H1 (cell line): ENCODE data around the gene LIN28A. TPM values are rescaled to one million over a fixed set of nuclear protein-coding genes. Genes with fewer than 3 reads are reported as not detected.

Experiments
- CTCF ChIA-PET: fragments of 300-600 bp; sonication (Branson Sonifier 250); formaldehyde crosslinking; loops from one replicate; lab custom pipeline; 2021; ENCODE audit not compliant: partially characterized antibody; lab: Charles Lee
- POLR2A ChIA-PET: fragments of 300-600 bp; sonication (Branson Sonifier 250); formaldehyde crosslinking; loops from one replicate; lab custom pipeline; 2021; ENCODE audit warnings: inconsistent platforms; ENCODE audit not compliant: partially characterized antibody; lab: Charles Lee
- DNase-seq, 2 experiments: peaks; one replicate each; pipeline versions ENCODE4 v3.0.0 to v3.0.0-alpha.2; 2010 to 2022; ENCODE audit warnings: low spot score in 2 of 2, low read depth in 1 of 2, mixed read lengths in 1 of 2
- FAIRE-seq: peaks from 2 replicates; lab custom pipeline; 2011; peaks lifted over from hg19 to GRCh38; lab: Jason Lieb, UNC
- H2AFZ ChIP-seq: 2 replicates; pipeline ENCODE4 v1.8.1; 2012; ENCODE audit warnings: low read length, inconsistent platforms
- H2AK5ac ChIP-seq: 2 replicates; pipeline ENCODE4 v1.6.1; 2013; ENCODE audit warnings: low read depth, low read length
- H2BK120ac ChIP-seq: replicated peaks from 2 replicates; pipeline ENCODE3; 2013; ENCODE audit warnings: low read depth, low read length, inconsistent platforms
- H2BK12ac ChIP-seq: 2 replicates; pipeline ENCODE4 v1.6.1; 2013; ENCODE audit warnings: low read depth, low read length
- H2BK15ac ChIP-seq: 2 replicates; pipeline ENCODE4 v1.6.1; 2013; ENCODE audit warnings: low read length
- H2BK20ac ChIP-seq: 2 replicates; pipeline ENCODE4 v1.6.1; 2013; ENCODE audit warnings: low read length
- H2BK5ac ChIP-seq: 2 replicates; pipeline ENCODE4 v1.6.1; 2013; ENCODE audit warnings: low read depth, low read length
- H3K14ac ChIP-seq: 2 replicates; pipeline ENCODE4 v1.6.1; 2013; ENCODE audit warnings: inconsistent platforms; ENCODE audit not compliant: insufficient read length
- H3K18ac ChIP-seq: 2 replicates; pipeline ENCODE4 v1.6.1; 2013; ENCODE audit warnings: low read length; ENCODE audit errors: extremely low read depth
- H3K23ac ChIP-seq: 2 replicates; pipeline ENCODE4 v1.6.1; 2013; ENCODE audit warnings: inconsistent platforms; ENCODE audit not compliant: insufficient read length
- H3K23me2 ChIP-seq: 2 replicates; pipeline ENCODE4 v1.6.1; 2013; ENCODE audit warnings: low read depth, low read length
- H3K27ac ChIP-seq: 2 replicates; pipeline ENCODE4 v1.6.1; 2011; ENCODE audit warnings: low read depth, low read length, inconsistent platforms
- H3K27me3 ChIP-seq, 4 experiments: replicated peaks in 1 of 4; 1 replicate in 1 of 4; 2 replicates in 3 of 4; pipeline versions ENCODE4 v1.6.1 to v1.8.1; 2011 to 2013; ENCODE audit warnings: low read length in 3 of 4, mild to moderate bottlenecking in 3 of 4, inconsistent platforms in 2 of 4, mixed read lengths in 2 of 4, moderate library complexity in 1 of 4; ENCODE audit not compliant: control insufficient read depth in 3 of 4, insufficient read depth in 3 of 4; ENCODE audit errors: extremely low read depth in 1 of 4
- H3K36me3 ChIP-seq, 4 experiments: 2 replicates each; pipeline versions ENCODE4 v1.6.1 to v1.8.1; 2011 to 2013; ENCODE audit warnings: mild to moderate bottlenecking in 4 of 4, low read length in 3 of 4, moderate library complexity in 2 of 4, control low read depth in 1 of 4, inconsistent platforms in 1 of 4; ENCODE audit not compliant: insufficient read depth in 4 of 4, control insufficient read depth in 2 of 4
- H3K4ac ChIP-seq: replicated peaks from 2 replicates; pipeline ENCODE3; 2013; ENCODE audit warnings: low read length, low read depth, mixed read lengths, inconsistent platforms; ENCODE audit not compliant: insufficient read length
- H3K4me1 ChIP-seq, 4 experiments: replicated peaks in 1 of 4; 1 replicate in 1 of 4; 2 replicates in 3 of 4; pipeline versions ENCODE4 v1.6.1 to v1.8.1; 2011 to 2013; ENCODE audit warnings: low read length in 3 of 4, inconsistent platforms in 2 of 4, mixed read lengths in 1 of 4; ENCODE audit not compliant: insufficient read depth in 4 of 4, control insufficient read depth in 3 of 4
- H3K4me2 ChIP-seq, 2 experiments: 2 replicates each; pipeline versions ENCODE4 v1.6.1 to v1.8.1; 2011 to 2013; ENCODE audit warnings: low read depth in 2 of 2, low read length in 2 of 2, control low read depth in 1 of 2, inconsistent platforms in 1 of 2, mild to moderate bottlenecking in 1 of 2; ENCODE audit not compliant: insufficient read depth in 1 of 2
- H3K4me3 ChIP-seq, 4 experiments: fragments of 200-600, 300-600 bp in 1 of 4; sonication (generic), shearing (Covaris generic), sonication (Bioruptor Twin) in 1 of 4; 2 replicates each; pipeline versions ENCODE4 v1.5.1 to v1.8.1; 2011 to 2016; ENCODE audit warnings: low read length in 4 of 4, low read depth in 3 of 4, control low read depth in 2 of 4, inconsistent platforms in 2 of 4, mild to moderate bottlenecking in 2 of 4, mixed read lengths in 1 of 4, moderate library complexity in 1 of 4; ENCODE audit not compliant: insufficient read depth in 2 of 4; ENCODE audit errors: extremely low read depth in 1 of 4
- H3K56ac ChIP-seq: replicated peaks from 2 replicates; pipeline ENCODE3; 2013; ENCODE audit warnings: low read depth, mild to moderate bottlenecking, mixed read lengths, low read length, inconsistent platforms; ENCODE audit not compliant: insufficient read length
- H3K79me1 ChIP-seq: 2 replicates; pipeline ENCODE4 v1.6.1; 2013; ENCODE audit warnings: low read depth, low read length, control low read depth
- H3K79me2 ChIP-seq, 2 experiments: 2 replicates each; pipeline versions ENCODE4 v1.6.1 to v1.8.1; 2012 to 2013; ENCODE audit warnings: low read length in 2 of 2, mild to moderate bottlenecking in 2 of 2, inconsistent platforms in 1 of 2; ENCODE audit not compliant: insufficient read depth in 2 of 2, control insufficient read depth in 1 of 2
- H3K9ac ChIP-seq, 4 experiments: replicated peaks in 1 of 4; 1 replicate in 1 of 4; 2 replicates in 3 of 4; pipeline versions ENCODE4 v1.6.1 to v1.8.1; 2011 to 2013; ENCODE audit warnings: low read depth in 3 of 4, low read length in 3 of 4, control low read depth in 2 of 4, mild to moderate bottlenecking in 2 of 4, moderate library complexity in 2 of 4, inconsistent platforms in 1 of 4; ENCODE audit errors: extremely low read depth in 1 of 4
- H3K9me3 ChIP-seq, 2 experiments: 2 replicates each; pipeline versions ENCODE4 v1.6.1 to v1.8.1; 2012 to 2013; ENCODE audit warnings: mild to moderate bottlenecking in 2 of 2, moderate library complexity in 2 of 2, control low read depth in 1 of 2, inconsistent platforms in 1 of 2, low read depth in 1 of 2, low read length in 1 of 2, mixed read lengths in 1 of 2; ENCODE audit not compliant: insufficient read depth in 2 of 2
- H4K20me1 ChIP-seq, 2 experiments: replicated peaks in 1 of 2; 2 replicates each; pipeline versions ENCODE3 to v1.8.1; 2011 to 2013; ENCODE audit warnings: inconsistent platforms in 2 of 2, low read length in 2 of 2, mild to moderate bottlenecking in 1 of 2; ENCODE audit not compliant: insufficient read depth in 2 of 2, control insufficient read depth in 1 of 2
- H4K5ac ChIP-seq: 2 replicates; pipeline ENCODE4 v1.6.1; 2013; ENCODE audit warnings: low read length, low read depth, mixed read lengths, inconsistent platforms; ENCODE audit not compliant: insufficient read length
- H4K8ac ChIP-seq: 2 replicates; pipeline ENCODE4 v1.8.0; 2013; ENCODE audit warnings: mild to moderate bottlenecking, moderate library complexity, low read length, inconsistent platforms; ENCODE audit not compliant: insufficient read depth; ENCODE audit errors: extremely low read depth
- H4K91ac ChIP-seq: replicated peaks from 2 replicates; pipeline ENCODE3; 2013; ENCODE audit warnings: low read length, mixed read lengths, inconsistent platforms; ENCODE audit not compliant: insufficient read length
- ASH2L ChIP-seq: fragments of 200-600, 300-600 bp; sonication (generic); IDR thresholded peaks from one replicate; pipeline ENCODE4 v1.7.1; 2017; ENCODE audit warnings: low read length
- CBX5 ChIP-seq: fragments of 300-800, 300-1000 bp; sonication (generic); IDR thresholded peaks from 2 replicates; pipeline ENCODE4 v1.7.1; 2016; ENCODE audit warnings: antibody characterized with exemption, low read length, low read depth
- CREB1 ChIP-seq: IDR thresholded peaks from 2 replicates; pipeline ENCODE4 v1.6.1; 2012; ENCODE audit warnings: inconsistent platforms
- JUN ChIP-seq: IDR thresholded peaks from 2 replicates; pipeline ENCODE4 v1.6.1; 2011; ENCODE audit warnings: low read depth, mild to moderate bottlenecking, improper control_type of control experiment, low read length
- SP2 ChIP-seq: IDR thresholded peaks from 2 replicates; pipeline ENCODE4 v1.6.1; 2012; ENCODE audit warnings: mild to moderate bottlenecking, low read length, inconsistent platforms
- TEAD4 ChIP-seq: IDR thresholded peaks from 2 replicates; pipeline ENCODE4 v1.6.1; 2012; ENCODE audit warnings: low read depth, low read length, inconsistent platforms, mixed read lengths
- YY1 ChIP-seq: IDR thresholded peaks from 2 replicates; pipeline ENCODE4 v1.6.1; 2011; ENCODE audit warnings: low read depth, mild to moderate bottlenecking, low read length
- WGBS, 2 experiments: shearing (Covaris generic) in 1 of 2; methylation state at CpG; one replicate each; pipeline versions ENCODE4 v1.1.6 to v1.1.7; 2013 to 2015; ENCODE audit warnings: low lambda C conversion rate in 2 of 2, mixed read lengths in 2 of 2, inconsistent platforms in 1 of 2, low coverage in 1 of 2, missing lambda C conversion rate in 1 of 2; ENCODE audit not compliant: insufficient replicate concordance in 2 of 2, insufficient coverage in 1 of 2, insufficient read length in 1 of 2; ENCODE audit errors: extremely low coverage in 1 of 2, missing lambda C conversion rate in 1 of 2; 5-methylcytosine and 5-hydroxymethylcytosine counted together
- polyA plus RNA-seq, 7 experiments: library from polyadenylated mRNA; depleted of rRNA in 3 of 7; stranded (reverse) in 5 of 7; unstranded in 2 of 7; fragments of >200 nt in 5 of 7; fragments of 200-250 nt in 2 of 7; gene quantifications; 1 replicate in 5 of 7; 2 replicates in 1 of 7; 4 replicates in 1 of 7; pipeline versions ENCODE4 v1.2.1 to v1.2.3, GENCODE V29; 2011 to 2013; ENCODE audit warnings: missing spikeins in 2 of 7, mixed read lengths in 2 of 7
- total RNA-seq: library from RNA; stranded (reverse); fragmentation: NEBNext Ultra II Directional; extraction: Animal tissue kit (Norgen Biotek cat#: 25700); gene quantifications from 2 replicates; pipeline ENCODE4 v1.2.1, GENCODE V29; 2021

Gene LIN28A
- total and polyA plus RNA-seq, 2 of the 8 experiments (the other 6 are each of a cell fraction or from before 2014, with no cell fraction given): 403 to 1,486 TPM

- Histone ChIP-seq H3K23ac (no peak overlapping the region), H4K20me1 (no peaks in the 10 kb centered on the region), H3K56ac (no peak overlapping the region), H3K27ac (no peak overlapping the region), H3K79me2 (no peaks in the 10 kb centered on the region), H3K36me3 (no peaks in the 10 kb centered on the region), H3K4me1 (no peaks in the 10 kb centered on the region; a peak in 1 of 7 replicates), H2AK5ac (no peak overlapping the region), H3K27me3 (peaks cover 0 to 6% (median 2%) of the 10 kb centered on the region in 4 experiments; a peak in 2 of 7 replicates), H2BK12ac (no peak overlapping the region), H4K8ac (no peak overlapping the region), H2BK5ac (no peak overlapping the region), H2BK15ac (no peak overlapping the region), H3K18ac (no peak overlapping the region), H2BK120ac (no peak overlapping the region), H2AFZ (no peak overlapping the region), H3K23me2 (no peaks in the 10 kb centered on the region), H3K9ac (no peak overlapping the region), H2BK20ac (no peak overlapping the region), H3K4ac (no peak overlapping the region), H3K14ac (no peak overlapping the region), H3K79me1 (no peaks in the 10 kb centered on the region), H4K91ac (no peak overlapping the region), H3K4me3 (no peak overlapping the region), H4K5ac (no peak overlapping the region), H3K4me2 (no peak overlapping the region), H3K9me3 (no peaks in the 10 kb centered on the region)
- 85% methylated on average over 3 of the region's 3 CpGs; no CpG with 5 or more reads in 1 of the 2 experiments for WGBS, 2 experiments
- no peak for DNase-seq
- no peak for TF ChIP-seq ASH2L
- no peak for TF ChIP-seq JUN
- no peak for TF ChIP-seq CBX5
- TF ChIP-seq SP2: no peak
- no peak for TF ChIP-seq TEAD4
- no peak for TF ChIP-seq CREB1
- no peak for TF ChIP-seq YY1
- ChIA-PET CTCF (interaction anchor here (0.6 to 14.1 kb wide), 3 partner anchors 20 to 85 kb away, joined by 3 to 297 read pairs (median 3); partner anchors contain the start of gene SH3BGRL3), POLR2A (interaction anchor here (0.6 to 1.3 kb wide), 2 partner anchors 19 to 32 kb away, joined by 3 to 4 read pairs; no protein-coding TSS in a partner anchor)
- FAIRE-seq: no peak
Measured at GRCh38 chr1:26368486-26368885, 42.1 kb upstream of the LIN28A start.
